HepG2 (cell line): ENCODE data around the gene BUD23. TPM values are rescaled to one million over a fixed set of nuclear protein-coding genes. Genes with fewer than 3 reads are reported as not detected.
A peak's percentile ranks its signal among the peaks of the same experiment; 100 is the strongest.

Experiments used
- CREM ChIP-seq, 2 experiments: sonication (generic) in 1 of 2; formaldehyde crosslinking in 1 of 2; IDR thresholded peaks; 2 replicates each; pipeline versions ENCODE4 v1.4.0 to v1.6.1; 2016 to 2020; ENCODE audit warnings: antibody characterized with exemption in 1 of 2, mild to moderate bottlenecking in 1 of 2, missing genetic modification reagents in 1 of 2
- CSRNP1 ChIP-seq: sonication (generic); formaldehyde crosslinking; IDR thresholded peaks from 2 replicates; pipeline ENCODE4 v1.8.1; 2023; ENCODE audit warnings: mild to moderate bottlenecking, missing genetic modification reagents
- GATAD1 ChIP-seq: IDR thresholded peaks from 2 replicates; pipeline ENCODE4 v1.6.1; 2016; ENCODE audit warnings: missing genetic modification reagents, missing compliant biosample characterization
- MNT ChIP-seq: fragments of 450-650 bp; IDR thresholded peaks from 2 replicates; pipeline ENCODE4 v1.6.1; 2016
- SAFB2 ChIP-seq: sonication (generic); formaldehyde crosslinking; IDR thresholded peaks from 2 replicates; pipeline ENCODE4 v1.5.1; 2020; ENCODE audit warnings: missing genetic modification reagents, low read depth, mild to moderate bottlenecking, borderline replicate concordance
- SRSF1 ChIP-seq: fragments of 200-400 bp; formaldehyde crosslinking; optimal IDR thresholded peaks from 2 replicates; pipeline ENCODE3; 2017; ENCODE audit warnings: mild to moderate bottlenecking, low read depth, low read length, moderate library complexity
- SRSF4 ChIP-seq: fragments of 200-400 bp; formaldehyde crosslinking; IDR thresholded peaks from one replicate; pipeline ENCODE4 v1.6.1; 2018; ENCODE audit warnings: mild to moderate bottlenecking, low read depth, low read length, moderate library complexity; ENCODE audit not compliant: poor library complexity, severe bottlenecking
- ZBTB4 ChIP-seq: sonication (generic); formaldehyde crosslinking; IDR thresholded peaks from 2 replicates; pipeline ENCODE4 v1.4.0; 2020; ENCODE audit warnings: missing genetic modification reagents, mild to moderate bottlenecking, borderline replicate concordance
- ZFP36 ChIP-seq: fragments of 150-350 bp; IDR thresholded peaks from 2 replicates; pipeline ENCODE4 v1.6.1; 2018; ENCODE audit warnings: borderline replicate concordance, low read length, low read depth; ENCODE audit not compliant: partially characterized antibody
- ZNF142 ChIP-seq: sonication (generic); formaldehyde crosslinking; IDR thresholded peaks from 2 replicates; pipeline ENCODE4 v1.4.0; 2020; ENCODE audit warnings: missing genetic modification reagents
- ZNF33B ChIP-seq: sonication (generic); formaldehyde crosslinking; IDR thresholded peaks from 2 replicates; pipeline ENCODE4 v1.5.1; 2020; ENCODE audit warnings: mild to moderate bottlenecking, missing genetic modification reagents
- ZNF414 ChIP-seq: sonication (generic); formaldehyde crosslinking; IDR thresholded peaks from 2 replicates; pipeline ENCODE4 v1.5.0; 2020; ENCODE audit warnings: missing genetic modification reagents
- ZNF547 ChIP-seq: sonication (generic); formaldehyde crosslinking; IDR thresholded peaks from 2 replicates; pipeline ENCODE4 v1.5.1; 2020; ENCODE audit warnings: mild to moderate bottlenecking, missing genetic modification reagents
- ZNF792 ChIP-seq: IDR thresholded peaks from 2 replicates; pipeline ENCODE4 v1.6.1; 2016
- polyA plus RNA-seq, 8 experiments: library from polyadenylated mRNA; depleted of rRNA in 3 of 8; stranded (reverse) in 7 of 8; unstranded in 1 of 8; fragments of >200 nt; fragmentation: Illumina TruSeq in 4 of 8; extraction: Trizol in 4 of 8; gene quantifications; 2 replicates each; pipeline versions ENCODE4 v1.2.1 to v1.2.3, GENCODE V29; 2011 to 2016; ENCODE audit warnings: low read depth in 4 of 8, missing spikeins in 1 of 8, mixed read lengths in 1 of 8; ENCODE audit not compliant: insufficient read depth in 1 of 8
- total RNA-seq, 5 experiments: library from RNA; depleted of rRNA; stranded (reverse); fragments of >200 nt; fragmentation: Illumina TruSeq; extraction: Trizol; gene quantifications; 2 replicates each; pipeline ENCODE4 v1.2.3, GENCODE V29; 2016; ENCODE audit warnings: low read depth in 1 of 5

Gene BUD23
- total and polyA plus RNA-seq, 2 of the 13 experiments (the other 11 are each of a cell fraction or from before 2014, with no cell fraction given) = 47.5 to 54.5 TPM

- peak; percentile 79 for TF ChIP-seq GATAD1 (CRISPR knock-in tag)
- no peak for TF ChIP-seq CREM (IDR thresholded peaks at IDR 0.05)
- TF ChIP-seq CREM (CRISPR knock-in tag; IDR thresholded peaks at IDR 0.05) = no peak
- TF ChIP-seq ZNF414 = no peak
- TF ChIP-seq SRSF1 = no peak
- no peak for TF ChIP-seq ZNF547 (CRISPR knock-in tag)
- no peak for TF ChIP-seq ZNF792 (CRISPR knock-in tag)
- TF ChIP-seq SRSF4 = no peak
- no peak for TF ChIP-seq ZBTB4 (CRISPR knock-in tag)
- no peak for TF ChIP-seq SAFB2 (CRISPR knock-in tag)
- TF ChIP-seq CSRNP1 (CRISPR knock-in tag) = no peak
- no peak for TF ChIP-seq ZNF33B (CRISPR knock-in tag)
- TF ChIP-seq ZFP36 = no peak
- TF ChIP-seq MNT = no peak
- TF ChIP-seq ZNF142 (CRISPR knock-in tag) = no peak
Observed at GRCh38 chr7:73734619-73735527, 51.5 kb downstream of the BUD23 start (continued).
